Activated T-cell treated with anti-CD3 and anti-CD28 coated beads for 24 hours (primary cell): ENCODE measurements around the gene COLEC11.

Source experiments
- DNase-seq: peaks from one replicate; pipeline ENCODE4 v3.0.0-alpha.2; 2020; ENCODE audit warnings: low read depth

COLEC11 gene

DNA sequence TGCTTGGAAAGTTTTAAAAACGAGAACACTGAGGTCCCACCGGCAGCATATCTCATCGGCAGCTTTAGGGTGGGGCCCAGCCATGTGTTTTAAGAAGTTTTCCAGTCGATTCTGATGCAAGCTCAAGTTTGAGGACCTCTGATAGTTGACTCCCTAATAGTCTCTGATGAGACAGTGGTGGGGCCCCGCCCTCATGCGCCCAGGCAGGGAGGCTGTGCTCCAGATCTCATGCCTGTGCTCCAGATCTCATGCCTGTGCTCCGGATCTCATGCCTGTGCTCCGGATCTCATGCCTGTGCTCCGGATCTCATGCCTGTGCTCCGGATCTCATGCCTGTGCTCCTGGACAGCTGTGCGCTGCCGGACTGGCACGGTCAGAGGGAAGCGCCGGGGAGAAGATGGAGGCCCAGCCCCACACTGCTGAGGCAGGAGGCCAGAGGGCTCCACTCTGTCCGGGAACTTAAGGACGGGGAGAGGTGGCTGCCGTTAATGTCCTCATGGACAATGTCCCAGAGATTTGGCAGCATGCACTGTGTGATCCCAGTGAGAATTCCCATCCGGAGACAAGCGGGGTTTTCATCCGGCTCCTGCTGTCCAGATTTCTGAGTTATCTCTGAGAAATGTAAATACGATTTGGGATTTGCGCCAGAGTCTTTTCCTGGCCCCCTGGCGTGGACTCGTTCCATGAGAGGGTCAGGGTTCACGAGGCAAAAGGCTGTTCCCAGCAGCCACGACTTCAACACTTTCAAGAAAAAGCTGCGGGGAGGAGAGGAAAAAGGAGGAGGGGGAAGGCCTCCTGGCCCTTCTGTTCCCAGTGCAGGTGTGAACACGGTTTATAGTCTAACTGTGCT, 9.4 kb upstream of the COLEC11 start:
- no peak for DNase-seq

DNA sequence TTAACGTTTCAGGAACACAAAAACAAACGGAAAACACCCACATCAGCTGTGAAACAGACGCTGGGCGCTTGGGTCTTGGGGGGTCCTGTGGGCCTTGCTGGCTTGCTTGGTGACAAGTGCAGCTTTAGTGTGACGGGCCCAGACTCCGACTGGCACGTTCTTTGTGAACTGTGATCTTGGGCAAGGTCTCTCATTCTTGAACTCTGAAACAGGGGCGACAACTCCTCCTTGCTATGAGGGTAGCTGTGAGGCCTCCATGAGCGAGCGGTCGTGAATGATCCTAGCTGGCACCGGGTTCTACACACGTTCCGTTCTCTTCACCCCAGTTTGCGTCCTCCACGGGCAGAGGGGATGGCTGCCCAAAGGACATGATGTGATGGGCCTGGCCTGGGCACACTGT, 8.7 kb upstream of the COLEC11 start:
- no peak for DNase-seq

DNA sequence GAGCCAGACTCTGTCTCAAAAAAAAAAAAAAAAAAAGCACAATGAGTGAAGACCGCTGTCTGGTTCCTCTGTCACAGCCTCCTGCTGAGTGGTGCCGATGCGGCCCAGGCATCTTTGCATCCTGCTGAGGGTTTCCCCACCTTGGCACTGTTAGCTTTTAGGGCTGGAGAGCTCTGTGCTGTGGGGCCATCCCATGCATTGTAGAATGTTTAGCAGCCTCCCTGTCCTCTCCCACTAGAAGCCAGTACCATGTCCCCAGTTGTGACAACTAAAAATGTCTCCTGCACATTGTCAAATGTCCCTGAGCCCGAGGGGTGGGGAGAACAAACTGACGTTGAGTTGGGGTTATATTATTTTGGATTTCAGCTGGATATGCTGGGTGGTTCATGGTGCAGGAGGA, 7.9 kb upstream of the COLEC11 start:
- no peak for DNase-seq

DNA sequence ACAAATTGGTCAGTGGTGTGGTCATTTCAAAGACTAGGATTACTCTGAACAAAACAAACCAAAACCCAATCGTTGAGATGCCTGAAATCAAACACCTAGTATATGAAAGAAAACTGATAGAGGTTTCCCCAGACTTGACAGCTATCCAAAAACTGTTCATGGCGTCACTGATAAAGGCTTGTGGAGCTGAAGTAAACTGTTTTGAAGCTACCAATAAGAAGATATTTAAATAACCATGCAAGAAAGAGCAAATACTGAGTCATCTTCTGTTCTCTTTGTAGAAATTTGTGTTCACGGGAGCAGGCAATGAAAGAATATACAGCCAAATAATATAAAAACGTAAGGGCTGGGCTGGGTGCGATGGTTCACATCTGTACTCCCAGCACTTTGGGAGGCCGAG, 7.5 kb upstream of the COLEC11 start:
- no peak for DNase-seq

DNA sequence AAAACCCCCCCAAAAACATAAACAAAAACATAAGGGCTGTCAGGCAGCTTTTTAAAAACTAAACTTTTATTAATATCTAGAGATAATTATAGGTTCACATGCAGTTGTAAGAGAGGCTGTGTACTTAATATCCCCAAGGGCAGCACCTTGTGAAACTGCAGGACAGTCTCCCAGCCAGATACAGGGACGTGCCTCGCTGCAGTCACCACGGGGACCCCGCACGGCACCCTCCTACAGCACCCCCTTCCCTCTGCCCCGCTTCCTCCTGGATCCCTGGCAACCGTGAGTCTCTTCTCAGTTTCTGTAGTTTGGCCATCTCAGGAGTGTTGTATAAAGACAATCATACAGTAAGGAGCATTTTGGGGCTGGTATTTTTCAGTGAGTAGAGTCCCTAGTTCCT, 6.8 kb upstream of the COLEC11 start:
- DNase-seq, result no peak

DNA sequence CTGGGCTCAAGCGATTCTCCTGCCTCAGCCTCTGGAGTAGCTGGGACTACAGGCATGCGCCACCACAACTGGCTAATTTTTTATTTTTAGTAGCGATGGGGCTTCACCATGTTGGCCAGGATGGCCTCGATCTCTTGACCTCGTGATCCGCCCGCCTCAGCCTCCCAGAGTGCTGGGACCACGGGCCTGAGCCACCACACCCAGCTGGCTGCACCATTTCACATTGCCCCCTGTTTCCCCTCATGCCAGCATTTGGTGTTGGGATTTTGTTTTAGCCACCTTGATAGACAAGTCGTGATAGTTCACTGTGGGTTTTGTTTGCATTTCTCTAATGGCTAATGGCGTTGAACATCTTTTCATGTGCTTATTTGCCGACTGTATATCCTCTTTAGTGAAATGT, 5.8 kb upstream of the COLEC11 start:
- DNase-seq, result no peak

DNA sequence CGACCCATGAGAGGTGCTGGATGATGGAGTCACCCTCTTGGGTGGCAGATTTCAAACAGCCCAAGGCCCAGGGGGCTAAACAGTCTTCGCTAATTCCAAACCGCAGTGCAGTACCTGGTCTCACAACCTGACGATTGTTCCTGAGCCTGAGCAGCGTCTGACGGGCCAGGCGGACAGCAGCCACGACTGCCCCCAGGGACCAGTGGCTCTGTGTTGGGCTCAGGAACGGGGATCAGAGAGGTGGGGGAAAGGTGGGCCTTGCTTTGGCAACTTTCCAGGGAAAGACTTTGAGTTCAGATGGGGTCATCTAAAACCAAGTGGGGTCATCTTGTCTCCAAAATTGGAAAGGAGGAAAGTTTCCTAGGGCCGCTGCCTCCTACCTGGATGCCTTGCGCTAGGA, 492 bp downstream of the COLEC11 start:
- no peak for DNase-seq

DNA sequence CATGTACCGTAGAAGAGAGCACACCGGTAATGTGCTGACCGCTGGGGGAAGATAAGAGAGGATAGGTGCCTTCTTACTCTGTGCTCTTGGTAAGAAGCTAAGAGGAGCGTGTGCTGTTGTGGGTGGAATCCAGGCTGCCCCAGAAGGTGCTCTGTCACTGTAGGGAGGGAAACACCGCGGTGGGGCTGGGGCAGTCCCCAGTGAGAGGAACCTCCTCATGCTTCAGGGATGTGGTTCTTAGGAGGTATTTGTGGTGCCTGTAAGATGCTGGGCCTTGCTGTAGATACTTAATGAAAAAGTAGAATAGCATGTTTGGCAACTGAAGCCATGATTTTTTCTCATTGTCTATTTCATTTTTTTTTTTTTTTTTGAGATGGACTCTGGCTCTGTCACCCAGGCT, 1.1 kb downstream of the COLEC11 start:
- DNase-seq, result peak; percentile 20

DNA sequence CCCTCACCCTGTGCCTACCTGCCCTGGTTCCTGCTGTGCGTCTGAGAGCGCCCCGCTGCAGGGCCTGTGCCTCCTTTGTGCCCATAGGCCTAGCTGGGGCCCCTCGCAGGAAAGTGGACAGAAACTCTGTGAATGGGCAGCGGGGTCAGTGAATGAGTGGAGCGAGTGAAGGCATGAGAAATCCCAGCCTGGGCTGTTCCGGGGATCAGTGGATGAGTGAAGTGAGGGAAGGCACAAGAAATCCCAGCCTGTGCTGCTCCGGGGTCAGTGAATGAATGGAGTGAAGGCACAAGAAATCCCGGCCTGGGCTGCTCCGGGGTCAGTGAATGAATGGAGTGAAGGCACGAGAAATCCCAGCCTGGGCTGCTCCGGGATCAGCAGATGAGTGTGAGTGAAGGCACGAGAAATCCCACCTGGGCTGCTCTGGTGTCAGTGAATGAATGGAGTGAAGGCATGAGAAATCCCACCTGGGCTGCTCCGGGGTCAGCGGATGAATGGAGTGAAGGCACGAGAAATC, 2.0 kb downstream of the COLEC11 start:
- DNase-seq, result no peak

DNA sequence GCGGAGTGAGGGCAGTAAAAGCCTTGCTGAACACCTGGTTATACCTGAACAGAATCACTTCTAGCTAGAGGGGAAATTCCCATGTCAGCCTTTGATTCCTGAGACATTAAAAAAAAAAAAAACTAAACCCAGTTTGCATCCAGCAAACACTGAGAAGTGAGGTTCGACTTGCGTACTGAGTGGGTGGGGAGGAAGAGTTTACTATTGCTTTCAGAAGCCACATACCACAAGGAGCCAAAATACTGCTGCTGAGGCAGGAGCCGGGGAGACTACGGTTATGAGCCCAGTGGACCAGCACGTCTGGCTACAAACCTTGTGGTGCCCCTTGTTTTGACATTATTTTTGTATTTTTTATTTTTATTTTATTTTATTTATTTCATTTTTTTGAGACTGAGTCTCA, 2.7 kb downstream of the COLEC11 start:
- no peak for DNase-seq

DNA sequence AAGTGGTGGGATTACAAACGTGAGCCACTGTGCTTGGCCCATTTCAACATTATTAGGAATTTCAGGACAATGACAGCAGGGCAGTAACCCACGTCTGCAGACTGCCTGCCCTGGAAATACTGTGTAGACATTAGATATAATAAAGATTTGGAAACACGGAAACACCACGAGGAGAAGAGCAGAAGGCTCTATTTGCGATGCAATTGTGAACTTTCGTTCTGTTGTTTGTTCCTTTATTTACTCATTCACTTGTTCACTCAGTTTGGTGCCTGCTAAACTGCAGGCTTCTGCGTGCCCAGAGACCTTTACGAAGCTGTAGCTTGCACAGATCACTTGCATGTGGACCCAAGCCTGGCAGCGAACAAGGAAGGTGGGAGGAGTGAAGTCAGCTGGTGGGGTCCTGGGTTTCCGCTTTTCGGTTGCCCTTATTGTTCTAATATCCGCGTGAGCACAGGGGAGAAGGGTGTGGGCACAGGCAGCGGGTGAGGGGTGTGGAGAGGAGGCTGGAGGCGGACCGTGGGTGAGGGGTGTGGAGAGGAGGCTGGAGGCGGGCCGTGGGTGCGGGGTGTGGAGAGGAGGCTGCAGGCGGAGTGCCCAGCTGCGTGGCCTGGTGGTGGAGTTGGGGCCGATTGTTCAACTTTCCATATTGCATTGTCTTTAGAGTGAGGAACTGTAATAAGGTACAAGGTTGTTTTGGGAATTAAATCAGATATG, 3.4 kb downstream of the COLEC11 start:
- DNase-seq, result no peak

DNA sequence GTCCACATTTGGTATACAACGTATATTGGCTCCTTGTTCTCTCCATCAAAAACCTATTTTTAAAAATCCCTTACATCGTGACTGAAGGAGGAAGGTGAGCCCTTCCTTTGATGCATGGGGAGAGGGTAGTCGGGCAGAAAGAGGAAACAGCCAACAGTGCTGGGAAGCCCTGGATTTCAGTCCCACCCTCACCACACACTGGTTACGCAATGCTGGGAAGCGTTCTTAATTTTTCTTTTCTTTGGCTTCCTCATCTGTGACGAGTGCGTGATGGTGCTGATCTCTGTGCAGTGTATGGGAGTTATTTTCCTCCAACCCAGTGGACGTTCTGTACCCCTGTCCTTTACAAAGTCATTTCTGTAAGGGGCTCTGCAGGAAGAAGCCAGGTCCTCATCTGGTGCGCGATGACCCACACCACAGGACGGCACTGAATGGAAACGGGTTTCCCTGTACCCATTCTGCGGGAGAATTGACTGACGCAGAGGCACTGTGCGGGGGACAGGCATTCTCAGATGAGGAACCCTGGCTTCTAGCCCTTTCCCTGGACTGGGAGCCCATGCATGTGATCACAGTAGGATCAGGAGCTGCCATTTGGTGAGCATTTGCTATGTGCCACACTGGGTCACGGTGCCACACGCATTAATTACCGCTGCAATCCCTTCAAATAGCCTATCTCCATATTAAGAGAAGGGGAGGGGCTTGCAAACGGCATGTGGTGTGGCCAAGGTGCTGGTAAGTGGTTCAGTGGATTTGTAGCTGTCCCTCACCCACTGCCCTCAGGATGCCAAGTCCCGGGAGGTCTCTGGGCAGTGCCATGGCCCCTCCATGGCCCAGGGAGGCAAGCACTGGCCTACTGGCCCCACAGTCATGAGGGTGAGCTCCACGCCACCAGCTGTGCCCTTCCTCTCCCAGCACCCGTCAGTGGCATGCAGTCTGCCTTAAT, 4.3 kb downstream of the COLEC11 start:
- no peak for DNase-seq

DNA sequence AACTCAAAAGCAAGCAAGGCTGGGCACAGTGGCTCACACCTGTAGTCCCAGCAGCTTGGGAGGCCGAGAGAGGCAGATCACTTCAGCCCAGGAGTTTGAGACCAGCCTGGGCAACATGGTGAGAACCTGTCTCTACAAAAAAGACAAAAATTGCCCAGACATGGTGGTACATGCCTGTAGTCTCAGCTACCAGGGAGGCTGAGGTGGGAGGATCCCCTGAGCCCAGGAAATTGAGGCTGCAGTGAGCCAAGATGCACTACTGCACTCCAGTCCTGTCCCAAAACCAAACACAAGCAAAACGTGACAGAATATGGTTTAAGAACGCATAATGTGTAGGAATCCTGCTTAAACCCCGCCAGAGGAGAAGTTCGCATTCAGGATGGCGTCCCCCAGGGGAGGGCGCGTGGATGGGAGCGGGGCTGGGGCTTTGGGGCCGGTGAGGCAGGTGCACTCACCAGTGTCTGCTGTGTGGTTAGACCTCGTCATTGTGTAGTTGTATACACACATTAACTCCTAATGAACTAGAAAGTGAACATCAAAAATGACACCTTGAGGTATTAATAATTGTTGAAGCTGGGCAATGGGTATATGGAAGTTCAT, 5.4 kb downstream of the COLEC11 start:
- no peak for DNase-seq

DNA sequence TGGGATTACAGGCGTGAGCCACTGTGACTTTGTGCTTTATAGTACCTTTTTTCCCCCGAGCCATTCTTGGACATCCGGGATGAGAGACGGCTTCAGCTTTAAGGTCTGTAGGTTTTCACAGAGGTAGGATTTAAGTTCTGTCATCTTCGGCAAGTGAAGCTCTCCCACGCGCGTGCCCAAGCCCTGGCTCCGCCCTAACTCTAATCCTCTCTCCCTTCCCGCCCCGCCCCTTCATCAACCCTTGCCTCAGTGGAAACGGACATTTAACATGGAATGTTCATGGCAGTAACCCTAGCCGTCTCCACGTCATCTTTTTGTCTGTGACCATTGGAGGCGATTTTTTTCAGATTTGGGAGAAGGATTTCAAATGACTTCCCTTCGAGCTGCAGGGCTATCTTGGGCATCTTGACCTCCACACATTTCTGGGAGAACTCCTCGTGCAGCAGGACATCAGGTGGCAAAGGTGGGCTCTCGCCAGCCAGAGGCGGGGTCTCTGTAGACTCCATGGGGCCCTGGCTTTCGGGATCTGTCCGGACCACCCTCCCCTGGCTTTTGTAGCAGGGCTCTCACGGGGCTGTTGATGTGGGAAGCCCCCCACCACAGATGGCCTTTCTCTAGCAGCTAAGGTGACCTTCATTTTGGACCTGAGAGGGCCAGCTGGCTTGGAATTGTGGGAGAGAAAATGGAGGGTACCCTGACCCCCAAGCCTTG, 6.8 kb downstream of the COLEC11 start:
- no peak for DNase-seq

DNA sequence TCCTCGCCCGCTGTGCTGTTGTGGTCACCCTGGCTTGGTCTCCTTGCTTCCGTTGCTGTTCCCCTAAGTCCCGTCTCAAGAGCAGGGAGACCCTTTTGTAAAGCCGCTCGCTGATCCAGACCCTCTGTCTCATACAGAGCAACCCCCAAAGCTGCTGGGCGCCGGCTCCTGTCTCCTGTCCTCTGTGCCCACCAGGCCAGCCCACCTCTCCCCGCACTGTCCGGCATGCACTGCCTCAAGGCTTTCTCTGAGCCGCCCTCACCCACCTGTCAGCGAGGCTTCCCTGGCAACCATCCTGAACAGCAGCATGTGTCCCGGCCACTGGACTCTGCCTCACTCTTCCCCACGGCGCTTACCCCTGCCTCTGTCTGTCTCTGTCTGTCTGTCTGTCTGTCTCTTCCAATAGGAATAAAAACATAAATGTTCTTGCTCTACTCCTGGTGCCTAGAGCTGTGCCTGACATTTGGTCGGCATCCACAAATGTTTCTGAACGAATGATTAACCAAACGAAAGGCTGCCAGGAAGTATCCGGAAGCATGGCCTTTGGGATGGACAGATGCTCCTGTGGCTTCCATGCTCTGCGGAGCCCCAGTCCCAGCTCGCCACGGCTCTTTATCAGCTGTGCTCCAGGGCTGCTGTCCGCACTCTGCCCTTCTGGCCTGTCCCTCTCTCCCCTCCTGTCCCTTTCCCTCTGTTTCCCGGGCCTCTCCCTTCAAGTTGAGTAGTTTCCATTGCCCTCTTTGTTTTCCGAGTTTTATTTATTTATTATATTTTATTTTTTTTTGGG, 7.8 kb downstream of the COLEC11 start:
- DNase-seq, result no peak

DNA sequence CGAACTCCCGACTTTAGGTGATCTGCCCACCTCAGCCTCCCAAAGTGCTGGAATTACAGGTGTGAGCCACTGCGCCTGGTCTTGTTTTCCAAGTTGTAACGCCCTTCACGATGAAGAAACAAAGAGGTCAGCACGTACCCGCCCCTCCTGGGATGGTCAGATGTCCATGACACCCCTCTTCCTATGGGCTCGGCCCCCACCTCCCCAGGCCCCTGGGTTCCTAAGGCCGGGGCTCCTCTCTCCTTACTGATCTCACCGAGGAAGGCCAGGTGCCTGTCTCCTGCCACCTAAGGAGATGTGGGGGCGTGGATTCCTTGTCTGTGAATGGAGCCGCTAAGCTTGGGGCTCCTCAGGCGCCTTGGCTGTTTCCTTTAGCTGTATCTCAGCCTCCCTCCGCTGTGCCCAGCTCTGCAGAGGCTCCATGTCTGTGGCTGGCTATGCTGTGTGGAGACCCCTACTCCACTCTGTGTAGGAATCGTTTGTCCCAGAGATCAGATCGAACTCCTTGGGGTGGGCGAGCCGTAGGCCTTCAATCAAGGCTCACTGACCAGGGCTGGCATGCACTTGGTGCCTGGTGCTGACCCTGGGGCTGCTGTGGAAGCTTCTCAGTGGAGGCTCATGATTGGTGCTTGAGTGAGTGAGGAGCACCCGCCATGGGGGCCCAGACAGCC, 8.8 kb downstream of the COLEC11 start:
- no peak for DNase-seq

DNA sequence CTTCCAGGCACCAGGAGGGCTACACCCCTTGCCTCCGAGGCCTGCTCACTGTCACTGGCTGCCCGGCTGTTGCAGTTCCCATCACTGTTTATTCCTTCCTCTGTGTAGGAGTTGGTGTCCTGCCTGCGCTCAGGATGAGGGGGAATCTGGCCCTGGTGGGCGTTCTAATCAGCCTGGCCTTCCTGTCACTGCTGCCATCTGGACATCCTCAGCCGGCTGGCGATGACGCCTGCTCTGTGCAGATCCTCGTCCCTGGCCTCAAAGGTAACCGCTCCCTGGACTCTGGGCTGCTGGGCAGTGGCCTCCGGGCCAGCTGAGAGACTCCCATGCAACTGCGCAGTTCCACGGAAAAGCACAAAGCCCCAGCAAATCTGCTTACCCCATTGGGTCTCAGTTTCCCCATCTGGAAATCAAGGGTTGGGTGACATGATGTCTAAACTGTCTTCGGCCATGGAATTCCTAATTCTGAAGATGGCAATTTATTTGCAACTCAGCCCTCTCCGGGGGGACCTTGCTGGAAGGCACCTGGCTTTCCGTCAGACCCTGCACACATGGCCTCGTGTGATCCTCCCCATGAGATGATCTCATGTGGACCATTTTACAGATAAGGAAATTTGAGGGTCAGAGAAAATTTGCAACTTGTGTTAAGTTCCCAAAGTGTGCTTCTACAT, 9.4 kb downstream of the COLEC11 start:
- no peak for DNase-seq

DNA sequence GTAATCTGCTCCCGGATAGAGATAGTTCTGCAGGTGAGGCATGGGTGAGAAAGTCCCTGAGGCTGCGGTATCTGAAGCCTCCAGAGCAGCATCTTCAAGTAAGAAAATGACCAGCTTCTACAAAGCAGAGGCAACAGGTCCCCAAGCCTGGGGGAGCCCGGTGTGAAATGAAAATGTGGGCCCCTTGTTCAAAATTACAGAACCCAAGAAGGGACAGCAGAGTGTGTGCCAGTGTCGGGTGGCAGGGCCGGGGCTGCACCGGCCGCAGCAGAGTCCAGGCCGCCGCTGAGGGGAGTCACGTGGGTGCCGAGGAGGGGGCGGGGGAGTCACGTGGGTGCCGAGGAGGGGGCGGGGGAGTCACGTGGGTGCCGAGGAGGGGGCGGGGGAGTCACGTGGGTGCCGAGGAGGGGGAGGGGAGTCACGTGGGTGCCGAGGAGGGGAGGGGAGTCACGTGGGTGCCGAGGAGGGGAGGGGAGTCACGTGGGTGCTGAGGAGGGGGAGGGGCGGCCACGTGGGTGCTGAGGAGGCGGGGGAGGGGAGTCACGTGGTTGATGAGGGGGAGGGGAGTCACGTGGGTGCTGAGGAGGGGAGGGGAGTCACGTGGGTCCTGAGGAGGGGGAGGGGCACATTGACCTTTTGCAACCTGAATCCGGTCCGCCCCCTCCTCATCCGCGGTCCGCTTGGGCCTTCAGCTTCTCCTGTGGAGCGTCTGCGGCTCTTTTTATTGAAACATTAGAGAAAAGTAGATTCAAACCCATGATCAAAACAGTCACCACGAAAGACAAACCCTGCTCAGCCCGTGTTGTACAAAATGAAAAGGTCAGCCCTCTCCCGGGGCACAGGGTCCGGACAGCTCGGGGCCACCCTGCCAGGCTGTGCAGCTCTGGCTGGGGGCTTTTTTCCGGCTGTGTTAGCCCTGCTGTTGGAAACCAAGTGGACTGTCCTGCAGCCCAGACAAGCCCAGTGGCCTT, 10.4 kb downstream of the COLEC11 start:
- DNase-seq, result no peak
